DND-41 (cell line): ENCODE results near the gene CRLF2.
"Not testable (repeated sequence)": the region's sequence is repeated elsewhere in the genome, so short reads cannot be mapped to it uniquely, and the experiment has no call there.

Experiments used
- ATAC-seq: fragments of 200-7000 bp; cut with Tn5 transposase; 3 replicates; pipeline ENCODE4 v1.9.1; 2021; ENCODE audit warnings: low read depth; ENCODE audit not compliant: insufficient read depth
- DNase-seq: peaks from one replicate; pipeline ENCODE4 v3.0.0-alpha.2; 2020
- H2AFZ ChIP-seq: 2 replicates; pipeline ENCODE4 v1.6.0; 2012; ENCODE audit warnings: low read depth, low read length
- H3K27ac ChIP-seq: 2 replicates; pipeline ENCODE4 v1.5.1; 2012; ENCODE audit warnings: low read length, inconsistent platforms
- H3K27me3 ChIP-seq: fragments of 200-600 bp; sonication (generic); 2 replicates; pipeline ENCODE4 v1.6.0; 2012; ENCODE audit warnings: low read length, mild to moderate bottlenecking, inconsistent platforms; ENCODE audit not compliant: insufficient read depth, poor library complexity
- H3K36me3 ChIP-seq: 2 replicates; pipeline ENCODE4 v1.5.1; 2012; ENCODE audit warnings: low read length, inconsistent platforms; ENCODE audit not compliant: insufficient read depth
- H3K4me1 ChIP-seq: 2 replicates; pipeline ENCODE4 v1.5.1; 2012; ENCODE audit warnings: mild to moderate bottlenecking, low read length; ENCODE audit not compliant: insufficient read depth
- H3K4me2 ChIP-seq: 2 replicates; pipeline ENCODE4 v1.6.0; 2012; ENCODE audit warnings: mild to moderate bottlenecking, moderate library complexity, low read length, inconsistent platforms; ENCODE audit not compliant: insufficient read depth
- H3K4me3 ChIP-seq, 2 experiments: fragments of 200-600 bp in 1 of 2; shearing (Covaris generic) in 1 of 2; 2 replicates each; pipeline ENCODE4 v1.5.1; 2012 to 2016; ENCODE audit warnings: inconsistent platforms in 2 of 2, low read length in 2 of 2, mild to moderate bottlenecking in 2 of 2, low read depth in 1 of 2, moderate library complexity in 1 of 2
- H3K79me2 ChIP-seq: 2 replicates; pipeline ENCODE4 v1.6.0; 2012; ENCODE audit warnings: low read length, inconsistent platforms; ENCODE audit not compliant: insufficient read depth
- H3K9ac ChIP-seq: 2 replicates; pipeline ENCODE4 v1.6.0; 2012; ENCODE audit warnings: low read depth, mild to moderate bottlenecking, inconsistent platforms, low read length, moderate library complexity
- H3K9me3 ChIP-seq: 2 replicates; pipeline ENCODE4 v1.5.1; 2012; ENCODE audit warnings: low read length, moderate library complexity, mild to moderate bottlenecking, inconsistent platforms; ENCODE audit not compliant: insufficient read depth, severe bottlenecking
- H4K20me1 ChIP-seq: 2 replicates; pipeline ENCODE4 v1.6.0; 2012; ENCODE audit warnings: low read length; ENCODE audit not compliant: insufficient read depth
- CTCF ChIP-seq: IDR thresholded peaks from 2 replicates; pipeline ENCODE4 v1.5.1; 2012; ENCODE audit warnings: borderline replicate concordance, low read length, moderate library complexity, mild to moderate bottlenecking; ENCODE audit not compliant: poor library complexity, severe bottlenecking; ENCODE audit errors: extremely low read depth
- EZH2 ChIP-seq: IDR thresholded peaks from 3 replicates; pipeline ENCODE4 v1.6.1; 2012; ENCODE audit warnings: borderline replicate concordance, low read depth, mild to moderate bottlenecking, moderate library complexity, low read length, inconsistent platforms; ENCODE audit not compliant: severe bottlenecking

Gene CRLF2

GRCh38 chrX:1212532-1212931 lies at the start of gene CRLF2:
Gene CRLF2 (minus strand): TSS chrX:1212649. CDS start chrX:1212634, 15 bp downstream.
- DNase-seq: no peak
- Histone ChIP-seq H3K4me2 (peak within 1 kb of the TSS; percentile 45), H3K27me3 (peaks cover 5% of the 10 kb centered on the region), H3K9ac (no peak within 1 kb of the TSS), H3K27ac (0 out of 2 replicates have a peak within 1 kb of the TSS, but pooled peaks have one; percentile 10), H3K79me2 (no peaks in the 10 kb centered on the region), H3K4me1 (peaks cover 8% of the 10 kb centered on the region), H3K4me3 (no peak within 1 kb of the TSS), H3K9me3 (no peaks in the 10 kb centered on the region), H2AFZ (peak within 1 kb of the TSS; percentile 36; the same call in 1 of the 2 replicates), H3K36me3 (no peaks in the 10 kb centered on the region), H4K20me1 (no peaks in the 10 kb centered on the region)
- peak; percentile 48; the same call in 1 of the 3 replicates for ATAC-seq
- no peak for TF ChIP-seq CTCF

- H3K27me3 ChIP-seq, H3K27ac ChIP-seq, H3K36me3 ChIP-seq, H3K9ac ChIP-seq, H3K79me2 ChIP-seq, H3K4me1 ChIP-seq, H3K4me2 ChIP-seq, DNase-seq, ATAC-seq, H3K9me3 ChIP-seq, H4K20me1 ChIP-seq, H3K4me3 ChIP-seq, H2AFZ ChIP-seq: not testable (repeated sequence)
These were observed 49.3 kb upstream of the CRLF2 start for GRCh38 chrX:1261771-1262170.

GRCh38 chrX:1261285-1261684 lies 48.8 kb upstream of the CRLF2 start:
- H3K36me3 ChIP-seq: no peaks in the 10 kb centered on the region
- no peak overlapping the region for H3K9ac ChIP-seq
- no peak overlapping the region for H3K27ac ChIP-seq
- H3K9me3 ChIP-seq: no peaks in the 10 kb centered on the region
- DNase-seq: no peak
- no peaks in the 10 kb centered on the region for H4K20me1 ChIP-seq
- TF ChIP-seq CTCF: no peak
- TF ChIP-seq EZH2: no peak
- H2AFZ ChIP-seq: no peak overlapping the region
- H3K79me2 ChIP-seq: no peaks in the 10 kb centered on the region
- ATAC-seq: no peak
- no peak overlapping the region for H3K4me3 ChIP-seq
- no peaks in the 10 kb centered on the region for H3K4me1 ChIP-seq
- no peak overlapping the region for H3K4me2 ChIP-seq
- no peaks in the 10 kb centered on the region for H3K27me3 ChIP-seq

GRCh38 chrX:1252861-1253260 lies 40.4 kb upstream of the CRLF2 start:
- ATAC-seq: no peak
- DNase-seq: no peak
- TF ChIP-seq EZH2: no peak
- TF ChIP-seq CTCF: no peak

More at GRCh38 chrX:1252861-1253260, 40.4 kb upstream of the CRLF2 start:
- H3K4me3 ChIP-seq: no peak overlapping the region
- H3K4me1 ChIP-seq: peaks cover 5% of the 10 kb centered on the region; the same call in 1 of the 2 replicates
- H3K4me2 ChIP-seq: no peak overlapping the region
- H3K9ac ChIP-seq: no peak overlapping the region
- no peaks in the 10 kb centered on the region for H3K27me3 ChIP-seq
- no peaks in the 10 kb centered on the region for H3K79me2 ChIP-seq
- no peak overlapping the region for H3K27ac ChIP-seq
- no peaks in the 10 kb centered on the region for H3K9me3 ChIP-seq
- no peaks in the 10 kb centered on the region for H3K36me3 ChIP-seq
- H2AFZ ChIP-seq: no peak overlapping the region
- no peaks in the 10 kb centered on the region for H4K20me1 ChIP-seq
